NK-92 (cell line): ENCODE data around the gene TXNRD1.
"Not testable (repeated sequence)": the region's sequence is repeated elsewhere in the genome, so short reads cannot be mapped to it uniquely, and the experiment has no call there.

Experiments
- DNase-seq: peaks from one replicate; lab custom pipeline; 2025; ENCODE audit not compliant: unreplicated experiment; lab: John Stamatoyannopoulos, UW

The TXNRD1 gene

GRCh38 chr12:104320627-104321024 lies 105.0 kb downstream of the TXNRD1 start:
- DNase-seq = no peak

- no peak for DNase-seq
Observed at GRCh38 chr12:104321949-104322348, 106.4 kb downstream of the TXNRD1 start.

GRCh38 chr12:104322533-104322932 lies 107.0 kb downstream of the TXNRD1 start:
- not testable (repeated sequence) for DNase-seq

GRCh38 chr12:104323899-104324298 lies 108.3 kb downstream of the TXNRD1 start:
- no peak for DNase-seq

DNA sequence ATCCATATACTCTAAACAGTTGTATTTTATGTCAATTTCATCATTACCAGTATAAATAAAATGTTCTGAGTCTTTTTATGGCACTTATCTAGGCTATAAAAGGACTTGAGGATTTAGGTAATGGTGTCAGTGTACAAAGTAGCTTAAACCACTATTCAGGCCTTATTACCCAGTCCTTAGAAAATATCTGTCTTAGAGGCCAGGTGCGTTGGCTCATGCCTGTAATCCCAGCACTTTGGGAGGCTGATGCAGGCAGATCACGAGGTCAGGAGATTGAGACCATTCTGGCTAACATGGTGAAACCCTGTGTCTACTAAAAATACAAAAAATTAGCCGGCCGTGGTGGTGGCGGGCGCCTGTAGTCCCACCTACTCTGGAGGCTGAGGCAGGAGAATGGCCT lies 112.7 kb downstream of the TXNRD1 start:
- DNase-seq = not testable (repeated sequence)

DNA sequence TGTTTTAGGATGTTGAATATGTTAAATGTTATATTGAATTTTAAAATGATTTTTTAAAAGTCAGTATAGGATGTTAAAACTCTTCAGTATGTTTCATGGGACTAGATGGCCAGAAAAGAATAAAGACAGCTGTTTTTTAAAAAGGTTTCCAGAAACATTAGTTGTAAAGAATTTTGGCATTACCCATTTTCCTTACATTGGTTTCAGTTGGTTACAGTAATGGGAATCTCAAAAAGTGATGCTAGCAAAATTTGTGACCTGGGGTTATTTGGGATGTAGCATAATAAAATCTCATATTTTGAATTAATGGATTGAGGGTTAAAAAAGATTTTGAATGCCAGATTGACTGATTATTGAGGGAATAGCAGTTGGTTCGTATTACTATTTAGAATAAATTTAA lies 113.2 kb downstream of the TXNRD1 start:
- DNase-seq = no peak

GRCh38 chr12:104329707-104330532 lies 114.3 kb downstream of the TXNRD1 start:
- DNase-seq = no peak

DNA sequence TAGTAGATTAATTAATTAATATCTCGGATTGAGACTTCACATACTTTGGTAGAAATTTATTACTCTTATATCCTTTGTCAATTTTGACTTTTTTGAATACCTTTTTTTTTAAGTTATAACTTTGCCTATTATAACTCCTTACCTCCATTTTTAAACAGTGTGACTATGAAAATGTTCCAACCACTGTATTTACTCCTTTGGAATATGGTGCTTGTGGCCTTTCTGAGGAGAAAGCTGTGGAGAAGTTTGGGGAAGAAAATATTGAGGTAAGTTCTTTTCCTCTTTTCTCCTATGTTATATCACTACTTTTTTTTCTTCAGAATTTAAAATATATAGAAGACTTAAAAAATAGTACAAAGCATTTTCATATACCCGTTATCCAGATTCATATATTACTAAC lies 115.8 kb downstream of the TXNRD1 start:
- no peak for DNase-seq

GRCh38 chr12:104332273-104332672 lies 116.7 kb downstream of the TXNRD1 start:
- DNase-seq = not testable (repeated sequence)

GRCh38 chr12:104333692-104334255 lies 118.2 kb downstream of the TXNRD1 start:
- no peak for DNase-seq

DNA sequence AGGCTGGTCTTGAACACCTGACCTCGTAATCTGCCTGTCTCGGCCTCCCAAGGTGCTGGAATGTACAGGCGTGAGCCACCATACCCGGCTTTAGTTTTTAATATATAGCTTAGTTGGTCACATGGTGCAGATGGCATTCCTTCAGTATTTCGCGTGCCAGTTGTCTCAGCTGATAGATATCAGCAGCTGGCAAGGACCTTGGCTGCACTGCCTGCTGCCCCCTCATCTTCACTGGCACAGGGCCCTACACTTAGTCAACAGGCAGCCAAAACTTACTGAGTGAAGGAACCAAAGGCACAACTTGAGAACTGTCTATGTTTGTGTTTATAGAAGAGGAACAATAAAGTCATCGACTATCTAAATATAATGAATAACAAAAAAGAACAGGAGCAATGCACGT lies 119.0 kb downstream of the TXNRD1 start:
- DNase-seq = no peak

DNA sequence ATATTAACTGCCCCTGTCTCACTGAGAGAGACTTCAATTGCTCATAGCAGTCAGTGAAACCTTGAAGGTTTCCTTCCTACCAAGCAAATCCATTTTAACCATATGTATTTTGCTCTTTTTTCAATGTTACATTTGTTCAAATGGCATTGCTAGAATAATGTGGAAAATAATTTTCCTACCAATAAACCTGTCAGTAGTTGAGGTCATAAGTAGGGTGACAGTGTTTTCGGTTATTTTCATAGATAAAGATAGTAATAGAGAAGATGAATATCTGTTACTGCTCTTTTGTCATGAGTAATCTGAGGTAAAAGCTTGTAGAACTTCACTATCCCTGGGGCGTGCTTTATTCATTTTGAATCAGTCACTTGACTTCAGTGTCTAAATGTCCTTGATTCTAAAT lies 120.5 kb downstream of the TXNRD1 start:
- DNase-seq = no peak

GRCh38 chr12:104337030-104337558 lies 121.5 kb downstream of the TXNRD1 start:
- no peak for DNase-seq

GRCh38 chr12:104339663-104340062 lies 124.1 kb downstream of the TXNRD1 start:
- no peak for DNase-seq

DNA sequence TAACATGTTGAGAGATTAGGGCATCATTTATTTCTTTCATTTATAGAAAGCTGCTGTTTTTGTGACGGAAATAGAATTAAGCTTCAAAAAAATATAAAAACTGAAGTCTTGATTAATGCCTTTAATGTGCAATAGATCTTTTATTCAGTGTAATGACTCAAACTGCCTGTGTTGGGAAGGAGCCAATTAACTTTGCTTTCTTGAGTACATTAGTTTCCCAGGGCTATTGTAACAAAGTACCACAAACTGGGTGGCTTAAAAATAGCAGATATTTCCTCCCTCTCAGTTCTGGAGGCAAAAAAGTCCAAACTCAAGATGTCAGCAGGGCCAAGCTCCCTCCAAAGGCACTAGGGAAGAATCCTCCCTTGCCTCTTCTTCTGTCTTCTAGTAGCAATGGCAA lies 124.6 kb downstream of the TXNRD1 start:
- no peak for DNase-seq

DNA sequence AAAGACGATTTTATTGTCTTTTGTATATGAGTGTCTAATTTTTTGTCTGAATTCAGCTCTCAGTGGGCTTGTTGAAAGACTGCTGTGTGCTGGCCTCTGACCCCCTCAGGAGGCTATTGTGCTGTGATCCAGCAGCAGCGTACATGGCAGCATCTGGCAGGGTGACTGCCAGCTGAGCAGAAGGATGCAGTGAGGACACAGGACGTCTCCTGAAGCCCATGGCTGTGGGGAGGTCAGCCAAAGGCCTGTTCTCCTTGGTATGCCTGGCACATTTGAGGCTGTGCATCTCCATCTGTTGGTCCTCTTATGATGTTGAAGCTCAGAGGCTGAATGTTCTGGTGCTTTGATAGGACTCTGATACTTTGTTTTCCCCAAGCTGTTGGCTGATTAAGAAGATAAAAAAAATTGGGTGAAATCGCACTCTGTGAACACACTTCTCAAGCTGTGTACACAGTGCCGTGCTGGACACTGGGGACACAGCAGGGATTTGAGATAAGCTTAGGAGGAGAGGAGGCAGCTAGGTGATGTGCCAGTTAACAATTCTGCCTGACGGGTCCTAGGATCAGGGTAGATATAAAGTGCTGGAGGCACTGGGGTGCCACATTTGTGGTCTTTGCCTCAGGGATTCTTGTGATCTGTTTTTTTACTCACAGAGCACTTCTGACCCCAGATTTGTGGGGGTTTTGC lies 125.5 kb downstream of the TXNRD1 start:
- no peak for DNase-seq

GRCh38 chr12:104342147-104342546 lies 126.6 kb downstream of the TXNRD1 start:
- DNase-seq = no peak

DNA sequence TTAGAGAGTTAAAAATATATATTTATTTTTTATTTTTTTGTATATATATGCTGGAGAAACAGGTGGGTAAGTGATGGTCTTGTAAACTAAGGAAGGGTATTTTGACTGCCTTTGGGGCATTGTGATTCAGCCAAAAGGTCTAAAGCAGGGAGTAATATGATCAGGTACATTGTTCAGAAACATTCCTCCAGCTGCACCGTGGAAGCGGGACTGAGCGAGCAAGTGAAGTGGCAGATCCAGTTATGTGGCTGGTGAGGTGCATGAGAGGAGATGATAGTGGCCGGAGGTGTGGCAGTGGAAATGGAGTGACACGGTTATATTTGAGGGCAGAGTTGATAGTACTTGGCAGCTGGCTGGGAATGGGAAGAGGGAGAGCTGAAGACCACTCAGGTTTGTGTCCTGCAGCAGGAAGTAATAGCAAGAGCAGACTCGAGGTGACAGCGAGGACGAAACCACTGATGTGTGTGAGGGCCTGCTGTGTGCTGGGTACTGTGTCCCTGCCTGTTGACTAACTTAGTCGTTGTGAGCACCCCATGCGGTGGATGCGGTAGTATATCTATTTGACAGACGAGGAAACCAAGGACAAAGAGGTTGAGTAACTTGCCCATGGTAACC lies 127.2 kb downstream of the TXNRD1 start:
- no peak for DNase-seq

GRCh38 chr12:104344682-104345081 lies 129.1 kb downstream of the TXNRD1 start:
- DNase-seq = no peak

DNA sequence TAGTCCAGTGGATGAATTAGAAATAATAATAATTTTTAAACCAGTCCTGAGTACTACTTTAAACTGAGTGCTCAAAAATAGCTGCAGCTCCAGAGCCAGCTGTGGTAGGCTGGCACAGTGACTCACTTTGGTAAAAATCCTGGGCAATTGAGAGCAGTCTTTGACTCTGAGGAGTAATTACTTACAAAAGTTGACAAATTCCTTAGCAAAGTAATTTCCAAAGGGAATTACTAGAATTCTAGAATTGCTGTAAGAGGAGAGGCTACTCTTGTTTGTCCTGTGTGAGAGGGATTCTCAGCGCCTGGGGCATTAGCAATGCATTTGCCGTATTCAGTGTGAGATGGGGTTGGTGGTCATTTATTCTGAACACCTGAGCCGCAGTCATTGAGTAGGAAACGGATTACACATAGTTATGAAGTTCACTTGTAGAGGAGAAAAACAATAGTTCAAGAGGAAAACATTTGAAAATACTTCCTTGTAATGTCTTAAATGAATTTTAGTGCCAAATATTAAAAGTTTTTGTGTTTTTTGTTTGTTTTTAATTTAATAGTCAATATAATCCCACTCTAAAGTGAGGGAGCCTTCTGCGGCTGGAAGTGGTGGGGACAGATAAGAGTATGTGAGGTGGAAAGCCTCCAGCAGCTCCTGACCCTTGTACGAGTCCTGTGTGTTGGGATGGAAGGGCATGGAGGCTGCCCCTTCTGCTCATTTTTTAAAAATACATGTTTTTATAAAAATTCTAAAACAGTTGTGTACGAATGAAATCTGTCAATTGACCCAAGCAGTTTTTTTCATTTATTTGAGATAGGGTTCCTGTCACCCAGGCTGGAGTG lies 129.9 kb downstream of the TXNRD1 start:
- DNase-seq = no peak
